Tongue (tissue), 3 donors: ENCODE measurements around the gene PEX19. TPM values are rescaled to one million over a fixed set of nuclear protein-coding genes. Genes with fewer than 3 reads are reported as not detected.

ENCODE experiments used
- DNase-seq: peaks from one replicate; pipeline ENCODE4 v3.0.0-alpha.2; 2015
- small RNA-seq: library from RNA; depleted of rRNA; stranded (forward); fragments of <200 nt; gene quantifications from one replicate; pipeline ENCODE3, GENCODE V24; 2014; ENCODE audit warnings: low replicate concordance
- total RNA-seq: library from RNA; depleted of rRNA; stranded (reverse); fragments of >200 nt; gene quantifications from one replicate; pipeline ENCODE4 v1.2.3, GENCODE V29; 2014

PEX19 gene
- total RNA-seq, 1 donor from 2014 or later = 51.4 TPM

DNA sequence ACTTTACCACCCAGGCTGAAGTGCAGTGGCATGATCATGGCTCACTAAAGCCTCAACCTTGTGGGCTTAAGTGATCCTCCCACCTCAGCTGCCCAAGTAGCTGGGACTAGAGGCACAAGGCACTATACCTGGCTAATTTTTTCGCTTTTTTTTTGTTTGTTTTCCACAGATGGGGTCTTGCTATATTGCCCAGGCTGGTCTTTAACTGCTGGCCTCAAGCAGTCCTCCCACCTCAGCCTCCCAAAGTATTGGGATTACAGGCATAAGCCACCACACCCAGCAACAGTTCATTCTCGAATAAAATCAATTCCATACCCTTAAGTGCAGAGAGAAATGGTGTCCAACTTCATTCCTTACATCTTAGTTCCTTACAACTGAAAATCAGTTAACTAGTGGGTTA, 47.4 kb downstream of the PEX19 start:
- no peak for DNase-seq

DNA sequence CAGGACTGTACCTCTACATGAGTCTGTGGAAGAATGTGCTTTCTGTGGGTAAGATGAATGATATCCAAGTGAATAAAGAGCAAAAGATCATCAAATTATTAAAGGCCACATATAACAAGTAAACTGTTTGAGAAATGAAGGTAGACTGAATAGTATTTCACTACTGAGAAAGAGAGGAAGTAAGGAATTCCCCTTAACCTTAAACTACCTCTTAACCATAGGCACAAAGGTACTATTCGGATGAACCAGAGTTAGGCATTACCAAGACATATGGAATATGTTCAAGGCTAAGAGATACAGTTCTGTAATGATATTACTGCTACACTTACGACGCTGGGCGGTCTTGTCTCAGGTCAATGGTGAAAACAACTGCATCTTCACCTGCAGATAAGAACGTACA, 48.1 kb downstream of the PEX19 start:
- no peak for DNase-seq

DNA sequence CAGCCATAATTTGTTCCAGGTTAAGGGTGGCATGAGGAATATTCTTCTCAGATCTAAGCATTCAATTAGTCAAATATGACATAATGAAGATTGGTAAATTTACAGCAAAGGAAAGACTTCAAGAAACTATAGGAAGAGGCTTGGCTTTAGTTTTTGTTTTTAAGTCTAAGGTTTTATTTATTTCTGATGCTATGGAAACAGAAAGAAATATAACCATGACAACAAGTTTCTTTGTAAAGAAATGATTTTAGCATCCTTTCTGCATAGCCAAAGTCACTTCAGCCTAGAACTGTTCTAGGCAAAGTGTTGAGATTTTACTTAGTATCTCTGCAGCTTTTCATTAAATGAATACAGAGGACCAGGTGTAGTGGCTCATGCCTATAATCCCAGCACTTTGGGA, 52.0 kb downstream of the PEX19 start:
- DNase-seq = no peak

GRCh38 chr1:160228431-160228830, 56.5 kb downstream of the PEX19 start:
- no peak for DNase-seq

GRCh38 chr1:160227561-160227960, 57.4 kb downstream of the PEX19 start:
- DNase-seq = no peak

DNA sequence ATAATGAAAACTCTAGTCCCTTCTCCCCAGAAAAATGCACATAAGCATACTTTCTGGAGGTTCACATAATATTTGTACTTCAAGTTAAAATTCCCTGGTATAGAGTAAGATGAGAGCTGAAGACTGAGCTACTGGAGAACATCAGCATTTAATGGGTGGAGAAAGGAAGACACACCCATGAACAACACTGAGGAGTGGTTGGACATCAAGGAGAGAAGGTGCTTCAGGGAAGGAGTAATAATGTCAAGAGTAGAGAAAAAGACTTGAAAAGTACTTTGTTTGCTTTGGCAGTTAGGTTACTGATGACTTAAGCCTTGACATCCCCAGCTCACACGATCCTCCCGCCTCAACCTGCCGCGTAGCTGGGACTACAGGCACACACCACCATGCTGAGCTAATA, 57.9 kb downstream of the PEX19 start:
- no peak for DNase-seq

Small RNA genes lying within 50 kb of the gene (small RNA-seq; reads per million reads assigned to genes)
- gene RF00019 = not detected

Other genes with a start within 250 kb of the PEX19 start
- gene KCNJ10, start 215.0 kb downstream of the PEX19 start, total RNA-seq = 0.41 TPM
- gene KCNJ9, start 203.6 kb downstream of the PEX19 start, total RNA-seq = not detected
- 21.8 TPM for gene IGSF8, start 186.5 kb downstream of the PEX19 start, total RNA-seq
- 144 TPM for gene ATP1A2, start 169.4 kb downstream of the PEX19 start, total RNA-seq
- 0.62 TPM for gene ATP1A4, start 133.5 kb downstream of the PEX19 start, total RNA-seq
- gene CASQ1, start 94.6 kb downstream of the PEX19 start, total RNA-seq = 831 TPM
- gene PEA15, start 79.7 kb downstream of the PEX19 start, total RNA-seq = 50.7 TPM
- 113 TPM for gene DCAF8, start 22.6 kb downstream of the PEX19 start, total RNA-seq
- 144 TPM for gene COPA, start 58.1 kb upstream of the PEX19 start, total RNA-seq
- 93.2 TPM for gene NCSTN, start 58.2 kb upstream of the PEX19 start, total RNA-seq
- gene NHLH1, start 81.9 kb upstream of the PEX19 start, total RNA-seq = not detected
- gene VANGL2, start 115.4 kb upstream of the PEX19 start, total RNA-seq = 6.9 TPM
- not detected for gene SLAMF6, start 238.1 kb upstream of the PEX19 start, total RNA-seq